Putamen (tissue), 1 donor: Measurements from ENCODE around the gene DDAH2.

Experiments used
- DNase-seq: peaks from one replicate; pipeline ENCODE4 v3.0.0-alpha.2; 2016; ENCODE audit warnings: low spot score

DDAH2 gene, protein sequence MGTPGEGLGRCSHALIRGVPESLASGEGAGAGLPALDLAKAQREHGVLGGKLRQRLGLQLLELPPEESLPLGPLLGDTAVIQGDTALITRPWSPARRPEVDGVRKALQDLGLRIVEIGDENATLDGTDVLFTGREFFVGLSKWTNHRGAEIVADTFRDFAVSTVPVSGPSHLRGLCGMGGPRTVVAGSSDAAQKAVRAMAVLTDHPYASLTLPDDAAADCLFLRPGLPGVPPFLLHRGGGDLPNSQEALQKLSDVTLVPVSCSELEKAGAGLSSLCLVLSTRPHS

DNA sequence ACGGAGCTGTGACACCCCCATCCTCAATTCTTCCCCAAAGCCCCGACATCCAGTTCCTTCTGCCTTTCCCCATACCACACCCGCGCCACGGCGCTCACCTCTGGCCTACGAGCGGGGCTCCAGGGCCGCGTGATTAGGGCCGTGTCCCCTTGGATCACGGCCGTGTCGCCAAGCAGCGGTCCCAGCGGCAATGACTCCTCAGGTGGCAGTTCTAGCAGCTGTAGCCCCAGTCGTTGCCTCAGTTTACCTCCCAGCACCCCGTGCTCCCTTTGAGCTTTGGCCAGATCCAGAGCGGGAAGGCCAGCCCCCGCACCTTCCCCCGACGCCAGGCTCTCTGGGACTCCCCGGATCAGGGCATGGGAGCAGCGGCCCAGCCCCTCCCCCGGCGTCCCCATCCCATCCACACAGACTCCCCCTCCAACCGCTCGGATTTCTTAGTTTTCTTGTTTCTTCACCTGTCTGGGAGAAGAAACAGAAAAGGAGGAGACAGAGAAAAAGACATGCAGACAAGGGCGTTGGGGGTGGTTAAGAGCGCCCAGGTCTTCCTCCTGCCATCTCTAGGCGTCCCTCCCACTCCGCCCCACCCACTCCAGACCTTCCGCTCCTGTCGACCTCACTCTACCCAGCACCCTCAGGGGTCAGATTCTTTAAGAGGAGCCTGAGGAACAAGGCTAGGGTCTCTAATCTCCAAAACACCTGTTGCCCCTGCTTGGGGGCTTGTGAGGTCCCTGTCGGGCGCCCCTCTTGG is at the start of gene DDAH2:
Gene DDAH2 (minus strand): TSS at position 533 of the 748 bp plus-strand sequence. CDS start 138 bp downstream, at position 395.
- no peak for DNase-seq

DNA sequence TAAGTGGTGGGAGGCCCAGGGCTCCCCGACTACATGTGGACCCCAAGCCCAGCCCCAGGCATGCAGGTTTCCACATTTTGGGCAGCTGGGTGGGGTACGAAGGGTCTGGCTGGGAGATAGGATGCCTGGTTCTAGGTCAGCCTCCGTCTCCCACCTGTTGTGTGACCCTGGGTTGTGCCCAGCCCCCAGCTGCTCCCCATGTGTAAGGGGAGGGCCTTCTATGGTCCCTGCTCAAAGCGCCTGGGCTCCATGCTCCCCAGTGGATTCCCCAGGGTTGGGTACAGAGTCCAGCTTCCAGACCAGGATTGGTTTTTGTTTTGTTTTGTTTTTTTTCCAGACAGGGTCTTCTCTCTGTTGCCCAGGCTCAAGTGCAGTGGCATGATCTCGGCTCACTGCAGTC is 49.1 kb upstream of the DDAH2 start:
- DNase-seq = no peak

DNA sequence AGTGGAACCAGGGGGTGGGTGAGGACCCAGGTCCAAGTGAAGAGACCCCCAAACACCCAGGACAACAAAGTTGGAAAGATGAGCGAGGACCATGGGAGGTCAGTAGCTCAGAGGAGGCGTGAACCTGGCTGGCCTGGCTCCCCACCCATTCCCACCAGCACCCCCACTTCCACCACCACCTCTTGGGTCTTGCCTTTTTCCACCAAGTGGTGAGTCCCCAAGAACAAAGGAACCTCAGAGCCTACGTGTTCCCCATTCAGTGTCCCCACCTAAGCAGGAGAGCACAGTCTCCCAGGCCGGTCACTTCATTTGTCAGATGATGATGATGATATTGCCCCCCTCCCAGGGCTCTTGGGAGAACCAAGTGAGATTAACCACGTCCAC is 48.6 kb upstream of the DDAH2 start:
- DNase-seq = no peak

- DNase-seq = peak; percentile 43
Measured at GRCh38 chr6:31776989-31777666, 48.0 kb upstream of the DDAH2 start, which contains the start of gene VWA7. Gene VWA7, minus strand, starts transcription at chr6:31777328. Its CDS starts 549 bp downstream, at chr6:31776779.

DNA sequence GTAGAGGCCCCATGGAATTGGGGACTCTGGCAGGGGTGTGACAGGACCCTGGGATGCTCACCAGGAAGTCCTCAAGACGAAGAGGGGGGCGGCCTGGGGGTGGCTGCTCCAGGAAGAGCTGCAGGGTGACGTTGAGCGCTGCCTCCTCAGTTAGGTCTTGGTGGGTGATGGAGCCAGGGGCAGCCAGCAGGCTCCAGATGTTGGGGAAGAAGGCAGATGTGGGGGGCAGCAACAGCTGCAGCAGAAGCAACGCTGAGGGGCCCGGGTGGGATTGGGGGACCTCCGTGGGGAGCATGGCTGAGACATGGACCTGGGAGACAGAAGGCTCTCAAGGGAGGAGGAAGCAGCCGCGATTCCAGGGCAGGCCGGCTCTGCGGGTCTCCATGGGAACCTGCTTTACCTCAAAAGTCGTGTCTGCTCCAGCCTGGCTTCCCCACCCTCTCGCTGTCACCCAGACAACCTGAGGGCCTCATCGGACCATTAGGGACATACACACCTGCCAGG is 47.4 kb upstream of the DDAH2 start:
- DNase-seq = no peak

- DNase-seq = no peak
Measured at GRCh38 chr6:31775633-31776484, 46.8 kb upstream of the DDAH2 start.

DNA sequence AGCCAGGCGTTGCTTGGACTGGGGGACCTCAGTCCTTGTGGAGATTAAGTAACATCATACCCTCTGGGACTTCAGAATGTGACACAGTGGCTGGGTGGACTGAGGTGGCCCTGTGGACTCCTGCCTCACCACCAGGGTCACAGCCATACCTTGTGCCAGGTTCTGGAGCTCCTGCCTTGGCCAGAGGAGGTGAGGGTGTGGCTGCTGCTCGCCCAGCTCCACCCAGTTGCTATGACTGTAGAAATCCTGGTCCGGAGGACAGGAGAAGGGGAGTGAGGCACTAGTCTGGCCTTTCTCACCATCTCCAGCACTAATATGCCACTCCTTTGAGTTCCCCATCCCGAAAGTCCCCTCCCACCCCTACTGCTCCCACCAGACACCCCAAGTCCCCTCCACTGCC is 46.1 kb upstream of the DDAH2 start:
- no peak for DNase-seq

GRCh38 chr6:31771992-31772358 is 42.9 kb upstream of the DDAH2 start:
- no peak for DNase-seq

- no peak for DNase-seq
Measured at GRCh38 chr6:31770860-31771259, 41.8 kb upstream of the DDAH2 start.

- no peak for DNase-seq
Measured at GRCh38 chr6:31769684-31770371, 40.7 kb upstream of the DDAH2 start.

GRCh38 chr6:31768363-31769257 is 39.5 kb upstream of the DDAH2 start:
- DNase-seq = no peak

DNA sequence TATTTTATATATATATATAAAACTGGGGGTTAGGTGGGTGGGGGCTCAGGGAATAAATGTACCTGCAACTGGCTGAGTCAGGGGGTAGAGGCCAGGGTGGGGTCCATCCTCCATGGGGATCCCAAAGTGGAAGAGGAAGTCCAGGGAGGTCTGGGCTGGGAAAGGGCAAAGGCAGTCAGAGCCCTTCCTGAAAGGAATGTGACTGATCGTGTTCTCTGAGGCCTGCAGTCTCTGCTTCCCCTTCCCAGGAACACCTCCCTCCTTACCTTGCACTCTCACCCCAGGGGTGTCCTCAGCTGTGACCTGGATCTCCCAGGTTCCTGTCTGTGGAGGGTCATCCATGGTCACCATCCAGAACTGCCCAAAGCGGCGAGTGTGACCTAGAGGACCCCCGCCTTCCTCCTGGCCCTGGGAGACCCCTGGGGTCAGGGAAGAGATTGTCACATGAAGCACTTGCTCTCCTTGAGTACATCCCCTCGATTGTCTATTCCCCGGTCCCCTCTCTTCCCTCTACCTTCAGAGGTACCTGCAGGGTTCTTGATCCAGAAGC is 38.1 kb upstream of the DDAH2 start:
- no peak for DNase-seq

DNA sequence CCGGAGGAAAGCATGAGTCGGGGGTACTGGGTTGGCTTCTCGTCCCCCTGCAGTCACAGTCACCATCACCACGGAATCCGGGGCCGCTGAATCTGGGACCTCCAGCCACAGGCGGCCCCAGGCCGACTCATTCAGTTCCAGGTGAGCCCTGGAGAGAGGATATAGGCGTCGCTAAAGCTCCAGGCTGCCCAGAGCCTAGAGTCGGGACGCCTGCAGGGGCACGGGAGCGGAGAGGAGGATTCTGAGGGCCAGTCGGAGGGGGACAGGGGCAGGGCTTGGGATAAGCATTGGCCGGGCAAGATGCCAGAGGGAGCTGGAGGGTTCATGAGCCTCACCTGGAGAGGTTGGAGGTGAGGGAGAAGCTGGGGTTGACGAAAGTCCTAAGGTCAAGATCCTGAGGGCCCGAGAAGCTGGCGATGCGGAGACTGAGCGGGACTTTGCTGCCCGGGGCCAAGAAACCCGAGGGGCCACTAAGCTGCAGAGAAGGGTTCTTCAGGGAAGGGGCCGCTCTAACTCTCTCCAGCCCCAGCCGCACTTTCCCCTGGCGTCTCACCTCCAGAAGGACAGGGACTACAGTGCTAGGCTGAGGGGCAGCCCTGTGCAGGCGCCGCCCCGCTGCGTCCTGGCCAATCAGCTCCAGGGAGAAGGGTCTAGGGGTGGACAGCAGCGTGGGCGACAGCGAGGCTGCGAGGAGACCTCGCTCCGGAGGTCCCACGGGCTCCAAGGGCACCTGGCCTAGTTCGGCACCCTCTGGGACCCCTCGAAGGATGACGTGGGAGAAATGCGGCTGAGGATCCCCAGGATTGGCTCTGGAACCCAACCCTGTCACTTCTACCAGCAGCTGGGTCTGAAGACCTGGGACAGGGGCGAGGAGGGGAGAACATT is 37.1 kb upstream of the DDAH2 start:
- no peak for DNase-seq

DNA sequence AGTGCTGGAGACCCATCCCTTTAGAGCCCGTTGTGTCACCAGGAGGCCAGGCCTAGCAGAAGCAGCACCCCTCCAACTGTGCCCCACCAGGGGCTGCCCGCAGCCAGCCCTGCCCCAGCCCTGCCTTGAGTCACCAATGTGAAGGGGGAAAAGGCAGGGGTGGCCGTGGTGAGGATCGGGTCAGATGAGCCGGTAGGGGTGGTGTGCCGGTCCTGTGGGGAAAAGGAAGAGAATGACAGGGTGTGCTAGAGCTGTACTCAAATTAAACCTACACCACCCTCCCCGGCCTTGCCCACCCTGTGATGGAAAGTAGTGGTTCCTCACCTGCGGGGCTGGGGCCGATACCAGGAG is 36.4 kb upstream of the DDAH2 start:
- DNase-seq = no peak

DNA sequence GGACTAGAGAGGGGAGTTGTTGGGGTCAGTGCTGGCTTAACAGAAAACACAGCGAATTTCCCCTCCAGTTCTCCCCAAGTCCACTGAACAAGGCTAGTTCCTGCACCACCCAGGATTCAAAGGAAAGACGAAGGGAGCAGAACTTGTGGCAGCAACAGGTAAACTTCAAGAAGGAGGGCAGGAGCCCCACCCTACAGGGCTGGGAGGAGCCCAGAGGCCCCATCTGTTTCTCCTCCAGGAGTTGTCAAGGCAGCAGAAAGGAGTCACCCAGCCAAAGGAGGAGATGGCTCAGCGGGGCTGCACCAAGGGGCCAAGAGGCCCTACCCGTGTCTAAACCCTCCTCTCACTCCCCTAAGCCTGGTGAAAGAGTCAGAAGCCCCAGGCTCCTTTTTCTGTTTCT is 35.1 kb upstream of the DDAH2 start:
- DNase-seq = no peak

- DNase-seq = no peak
Measured at GRCh38 chr6:31763619-31763940, 34.5 kb upstream of the DDAH2 start.

DNA sequence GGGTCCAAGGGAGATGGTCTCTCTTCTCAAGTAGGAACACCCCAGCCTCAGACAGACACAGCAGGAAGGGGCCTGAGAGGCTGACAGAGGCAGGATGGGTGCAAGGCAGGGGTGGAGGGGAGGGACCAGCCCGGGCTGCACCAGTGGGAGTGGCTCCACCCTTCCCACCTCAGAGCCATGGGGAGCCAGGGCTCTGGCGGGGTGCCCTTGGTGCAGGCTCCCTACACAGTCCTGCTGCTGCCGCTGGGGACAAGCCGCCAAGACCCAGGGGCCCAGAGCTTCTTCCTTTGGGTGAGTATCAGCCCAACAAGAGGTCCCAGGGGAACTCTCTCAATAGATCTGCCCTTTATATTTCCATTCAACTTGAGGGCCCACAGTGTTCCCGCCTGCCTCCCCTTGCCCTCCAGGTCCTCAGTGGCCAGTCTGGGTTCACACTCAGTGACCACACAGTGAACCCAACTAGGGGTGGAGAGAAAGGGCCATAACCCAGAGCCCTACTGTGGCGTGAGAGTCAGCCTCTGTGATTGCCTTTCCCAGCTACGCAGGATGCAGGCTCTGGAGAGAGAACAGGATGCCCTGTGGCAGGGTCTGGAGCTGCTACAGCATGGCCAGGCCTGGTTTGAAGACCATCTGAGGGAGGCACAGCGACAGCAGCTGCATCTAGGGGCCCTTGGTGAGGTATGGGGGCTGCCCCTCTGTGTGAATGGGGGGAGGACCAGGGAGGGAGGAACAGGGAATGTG is 33.9 kb upstream of the DDAH2 start:
- DNase-seq = no peak

GRCh38 chr6:31762356-31762755 is 33.3 kb upstream of the DDAH2 start, which contains the start of gene SAPCD1:
Gene SAPCD1, plus strand, starts transcription at chr6:31762656. Its CDS starts 399 bp downstream, at chr6:31763055.
- DNase-seq = no peak
